Cortex of kidney (tissue), 1 donor: Measurements from ENCODE around the gene UVSSA.
"Not testable (repeated sequence)": the region's sequence is repeated elsewhere in the genome, so short reads cannot be mapped to it uniquely, and the experiment has no call there.

Source experiments
- DNase-seq: peaks from one replicate; lab custom pipeline; 2025; lab: John Stamatoyannopoulos, UW

Gene UVSSA

DNA sequence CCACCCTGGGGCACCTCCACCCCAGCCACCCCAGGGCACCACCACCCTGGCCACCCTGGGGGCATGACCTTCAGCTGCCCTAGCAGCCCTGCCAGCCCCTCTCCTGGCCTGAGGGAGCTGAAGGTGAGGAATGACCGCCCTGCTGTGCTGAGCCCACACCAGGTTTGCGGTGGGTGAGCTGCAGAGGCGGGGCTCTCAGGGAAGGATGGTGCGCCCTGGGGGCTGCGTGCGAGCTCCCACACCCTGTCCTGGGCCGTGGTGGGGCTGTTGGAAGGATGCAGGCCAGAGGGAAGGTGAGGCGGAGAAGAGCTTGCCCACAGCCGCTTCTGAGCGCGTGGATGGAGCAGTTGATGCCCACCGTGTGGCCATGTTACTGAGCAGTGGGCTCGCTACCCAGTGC, 17.7 kb downstream of the UVSSA start:
- DNase-seq = no peak

DNA sequence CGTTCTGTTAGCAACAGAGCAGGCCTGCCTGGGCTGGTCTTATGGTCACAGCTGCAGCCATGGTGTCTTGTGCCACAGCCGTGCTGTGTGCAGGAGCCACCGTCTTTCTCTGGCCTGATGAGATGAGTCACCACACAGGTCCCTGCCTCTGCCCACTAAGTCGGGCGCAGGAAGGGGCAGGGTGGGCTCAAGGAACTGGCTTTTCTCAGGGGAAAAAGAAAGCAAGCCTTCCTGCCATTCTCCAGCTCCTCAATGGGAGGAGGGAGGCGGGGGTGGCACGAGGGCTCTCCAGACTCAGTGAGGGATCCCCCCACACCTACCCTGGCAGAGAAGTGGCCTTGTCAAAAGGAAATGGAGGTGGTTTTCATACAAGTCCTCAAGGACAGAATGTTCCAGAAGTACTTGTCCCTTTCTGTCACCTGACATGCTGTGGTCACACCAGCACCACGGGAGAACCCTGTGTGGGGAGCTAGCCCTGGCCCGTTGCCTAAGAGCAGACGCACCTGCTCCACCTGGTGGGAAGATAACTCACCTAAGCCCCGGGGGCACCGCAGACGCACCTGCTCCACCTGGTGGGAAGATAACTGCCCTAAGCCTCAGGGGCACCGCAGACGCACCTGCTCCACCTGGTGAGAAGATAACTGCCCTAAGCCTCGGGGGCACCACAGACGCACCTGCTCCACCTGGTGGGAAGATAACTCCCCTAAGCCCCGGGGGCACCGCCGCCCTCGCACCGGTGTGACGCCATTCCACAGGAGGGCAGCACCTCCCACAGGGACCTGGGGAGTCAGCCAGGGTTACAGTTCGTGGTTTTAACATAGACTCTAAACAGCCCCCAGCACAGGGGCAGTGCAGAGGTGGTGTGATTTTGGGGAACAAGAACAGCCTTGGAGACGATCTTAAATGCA, 18.5 kb downstream of the UVSSA start:
- no peak for DNase-seq

DNA sequence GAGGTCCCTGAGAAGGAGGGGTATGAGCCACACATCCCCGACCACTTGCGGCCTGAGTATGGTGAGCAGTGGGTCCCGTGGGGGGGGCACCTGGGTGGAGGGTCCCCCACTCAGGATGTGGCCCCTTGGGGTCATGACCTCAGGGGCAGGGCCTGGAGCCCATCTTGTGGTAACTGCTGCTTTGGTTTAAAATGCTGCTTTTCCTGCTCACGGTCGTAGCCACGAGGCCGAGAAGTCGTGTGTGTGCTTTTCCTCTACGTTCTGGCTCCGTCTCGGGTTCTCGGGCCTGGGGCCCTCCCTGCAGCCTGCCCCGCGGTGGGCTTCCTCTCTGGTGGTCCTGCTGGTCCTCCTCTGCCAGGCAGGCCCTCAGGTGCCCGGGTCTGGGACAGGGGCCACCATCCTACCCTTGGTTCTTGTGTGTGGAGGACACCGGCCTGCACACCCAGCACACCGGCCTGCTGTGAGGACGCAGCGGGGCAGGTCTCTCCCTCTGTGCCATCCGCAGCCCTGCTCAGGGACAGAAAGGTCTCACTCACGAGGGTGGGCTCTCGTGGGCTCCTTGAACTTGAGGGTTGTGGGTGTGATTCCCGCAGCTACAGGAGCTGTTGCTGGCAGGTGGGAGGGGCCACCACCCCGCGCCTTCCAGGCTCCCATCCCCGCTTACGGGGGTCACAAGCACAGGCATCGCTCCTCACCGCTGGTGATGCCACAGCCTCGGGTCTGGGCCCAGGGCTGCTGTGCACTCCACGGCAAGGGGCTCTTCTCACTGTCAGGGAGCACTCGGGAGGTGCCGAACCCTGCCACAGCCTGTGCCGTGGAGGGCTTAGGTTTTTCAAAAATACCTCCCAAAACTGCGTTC, 19.6 kb downstream of the UVSSA start:
- no peak for DNase-seq

DNA sequence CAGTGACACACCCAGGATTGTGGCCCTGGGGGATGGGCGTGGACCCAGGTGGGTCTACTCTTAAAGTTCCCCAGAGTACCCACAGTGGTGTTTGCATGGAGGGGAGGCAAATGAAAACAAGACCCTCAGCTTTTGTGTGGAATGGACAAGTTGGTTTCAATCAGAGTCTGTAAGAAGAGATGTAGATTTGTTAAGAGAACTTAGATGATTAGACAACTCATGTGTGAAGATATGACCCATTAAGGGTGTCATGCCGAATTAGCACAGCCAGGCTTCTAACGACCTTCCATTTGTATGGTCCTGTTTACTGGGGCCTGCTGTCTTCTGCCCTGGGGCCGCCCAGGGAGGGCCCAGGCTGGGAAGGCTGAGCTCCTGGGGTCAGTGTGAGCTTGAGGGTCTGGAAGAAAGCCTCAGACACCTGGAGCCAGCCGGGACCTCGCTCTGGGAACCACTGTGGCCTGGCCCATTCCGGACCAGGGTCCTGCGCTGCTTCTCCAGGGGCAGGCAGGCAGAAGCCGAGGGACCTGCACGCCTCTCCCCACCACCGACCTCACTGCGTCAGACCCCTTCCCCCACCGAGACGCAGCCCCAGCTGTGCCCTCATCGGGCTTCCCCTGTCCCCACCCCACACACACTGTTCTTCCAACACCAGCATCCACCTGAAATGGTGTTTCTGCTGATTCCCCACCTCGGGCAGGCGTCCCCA, 20.4 kb downstream of the UVSSA start:
- no peak for DNase-seq

DNA sequence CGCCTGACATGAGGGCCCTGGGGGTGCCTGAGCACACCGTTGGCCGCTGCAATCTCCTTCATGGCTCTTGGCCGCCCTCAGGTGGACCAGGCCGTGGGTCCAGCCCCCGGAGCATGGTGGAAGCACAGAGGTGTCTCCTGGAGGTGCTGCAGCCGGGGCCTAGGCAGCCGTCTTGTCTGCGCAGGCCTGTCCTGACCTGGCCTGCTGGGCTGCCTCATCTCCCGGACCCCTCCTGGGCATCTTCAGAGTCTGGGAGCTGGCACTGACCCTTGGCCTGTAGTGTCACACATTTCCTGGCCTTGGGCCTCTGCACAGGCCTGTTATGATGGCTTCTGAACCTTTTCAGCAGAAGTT, 20.9 kb downstream of the UVSSA start:
- no peak for DNase-seq

DNA sequence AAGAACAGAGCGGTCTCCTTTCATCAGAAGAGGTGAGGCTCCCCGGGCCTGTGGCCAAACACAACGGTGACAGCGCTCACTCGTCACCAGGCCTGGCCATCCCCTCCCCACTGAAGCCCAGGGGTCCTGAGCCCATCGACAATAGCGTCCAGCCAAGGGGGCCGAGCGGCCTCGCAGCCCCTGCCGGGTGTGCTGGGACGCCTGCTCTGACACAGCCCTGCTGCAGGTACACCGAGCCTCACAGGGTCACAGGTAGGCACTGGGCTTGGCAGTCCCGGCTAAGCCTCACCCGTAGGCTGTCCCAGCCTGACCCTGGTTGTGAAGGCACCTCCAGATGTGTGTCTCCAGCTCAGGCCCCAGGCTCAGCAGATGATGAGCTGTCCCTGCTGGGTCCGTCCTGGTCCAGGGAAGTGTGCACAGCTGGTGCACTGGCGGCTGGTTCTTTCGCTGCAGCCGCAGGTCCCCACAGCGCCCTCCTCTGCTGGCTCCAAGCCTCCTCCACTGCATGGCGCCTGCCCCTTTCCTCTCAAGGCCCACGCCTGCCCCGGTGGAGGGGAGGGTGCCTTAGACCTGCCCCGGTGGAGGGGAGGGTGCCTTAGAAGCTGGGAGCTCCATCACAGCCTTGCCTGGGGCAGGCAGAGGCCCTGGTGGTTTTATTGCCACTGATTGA, 21.5 kb downstream of the UVSSA start:
- no peak for DNase-seq

DNA sequence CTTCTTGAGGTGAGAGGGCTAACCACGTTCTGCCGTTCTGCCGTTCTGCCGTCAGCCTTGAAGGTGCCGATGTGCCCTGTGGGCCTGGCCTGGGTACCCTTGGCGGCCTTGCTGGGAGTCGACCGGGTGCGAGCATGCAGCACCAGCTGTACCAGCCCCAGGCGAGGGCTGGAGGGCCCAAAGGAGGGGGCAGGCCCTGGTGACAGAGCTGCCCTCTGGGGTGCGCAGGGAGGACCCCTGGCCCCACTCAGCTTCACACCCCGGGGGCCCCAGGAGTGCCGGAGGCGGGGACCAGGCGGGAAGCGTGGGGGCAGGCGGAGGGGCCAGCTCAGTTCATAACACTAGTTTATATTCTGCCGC, 22.1 kb downstream of the UVSSA start:
- no peak for DNase-seq

DNA sequence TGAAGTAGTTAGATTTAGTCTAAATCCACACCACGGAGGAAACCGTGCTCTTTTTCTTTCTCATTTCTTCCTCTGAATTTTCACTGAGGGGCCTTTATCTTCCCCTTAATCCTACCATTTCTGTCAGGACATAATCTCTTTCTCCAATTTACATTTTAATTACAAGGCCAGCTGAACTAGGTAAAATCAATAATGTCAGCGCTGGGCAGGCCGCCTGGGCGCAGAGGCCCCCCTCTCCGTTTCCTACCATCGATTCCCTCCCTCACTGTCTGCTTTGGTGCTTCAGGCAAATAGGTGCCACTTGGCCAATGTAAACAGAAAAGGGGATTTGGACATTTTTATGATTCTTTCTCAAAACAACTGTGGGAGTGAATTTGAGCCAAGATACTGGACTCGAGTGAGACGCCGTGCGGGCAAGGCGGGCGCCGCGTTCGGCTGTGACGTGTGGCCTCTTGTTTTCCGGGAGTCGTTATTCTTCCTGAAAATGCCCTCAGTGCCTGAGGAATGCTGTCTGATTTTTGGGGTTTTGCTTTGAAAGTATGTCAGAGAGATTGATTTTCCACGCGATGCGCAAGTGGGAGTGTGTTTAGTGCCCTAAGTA, 22.6 kb downstream of the UVSSA start:
- no peak for DNase-seq

DNA sequence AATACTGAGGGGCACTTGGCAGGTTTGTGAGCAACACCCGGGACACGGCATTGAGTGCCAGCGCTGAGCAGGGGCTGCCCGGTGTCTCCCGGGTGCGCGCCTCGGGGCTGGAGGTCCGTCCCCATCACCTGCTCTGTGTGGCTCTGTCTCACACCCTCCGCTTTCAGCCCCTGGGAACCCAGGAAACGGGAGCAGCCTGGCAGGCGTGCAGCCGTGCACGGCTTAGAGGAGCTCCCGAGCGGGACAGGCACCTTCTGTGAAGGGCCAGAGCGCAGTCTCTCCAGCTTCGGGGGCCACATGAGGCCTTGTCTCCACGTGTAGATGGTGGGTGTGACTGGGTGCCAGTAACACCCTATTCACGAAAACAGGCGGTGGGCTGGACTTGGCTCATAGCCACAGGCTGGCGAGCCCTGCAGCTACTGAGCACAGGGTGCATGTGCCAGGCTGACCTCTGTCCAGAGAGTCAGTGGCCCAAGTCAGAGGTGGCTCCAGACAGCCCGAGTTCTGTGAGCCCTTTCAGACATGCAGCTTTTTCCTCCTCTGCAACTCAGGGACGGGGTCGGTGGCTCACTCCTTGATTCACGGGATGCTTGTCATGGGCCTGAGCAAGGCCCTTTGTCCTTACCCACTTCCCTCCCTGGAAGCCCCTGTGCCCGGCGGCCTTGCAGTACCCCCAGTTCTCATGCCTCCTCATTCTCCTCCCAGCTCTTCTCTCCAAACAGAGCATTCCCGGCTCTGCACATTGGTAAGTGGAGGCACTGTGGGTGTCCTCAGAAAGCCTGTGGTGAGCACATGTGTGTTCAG, 23.5 kb downstream of the UVSSA start:
- no peak for DNase-seq

DNA sequence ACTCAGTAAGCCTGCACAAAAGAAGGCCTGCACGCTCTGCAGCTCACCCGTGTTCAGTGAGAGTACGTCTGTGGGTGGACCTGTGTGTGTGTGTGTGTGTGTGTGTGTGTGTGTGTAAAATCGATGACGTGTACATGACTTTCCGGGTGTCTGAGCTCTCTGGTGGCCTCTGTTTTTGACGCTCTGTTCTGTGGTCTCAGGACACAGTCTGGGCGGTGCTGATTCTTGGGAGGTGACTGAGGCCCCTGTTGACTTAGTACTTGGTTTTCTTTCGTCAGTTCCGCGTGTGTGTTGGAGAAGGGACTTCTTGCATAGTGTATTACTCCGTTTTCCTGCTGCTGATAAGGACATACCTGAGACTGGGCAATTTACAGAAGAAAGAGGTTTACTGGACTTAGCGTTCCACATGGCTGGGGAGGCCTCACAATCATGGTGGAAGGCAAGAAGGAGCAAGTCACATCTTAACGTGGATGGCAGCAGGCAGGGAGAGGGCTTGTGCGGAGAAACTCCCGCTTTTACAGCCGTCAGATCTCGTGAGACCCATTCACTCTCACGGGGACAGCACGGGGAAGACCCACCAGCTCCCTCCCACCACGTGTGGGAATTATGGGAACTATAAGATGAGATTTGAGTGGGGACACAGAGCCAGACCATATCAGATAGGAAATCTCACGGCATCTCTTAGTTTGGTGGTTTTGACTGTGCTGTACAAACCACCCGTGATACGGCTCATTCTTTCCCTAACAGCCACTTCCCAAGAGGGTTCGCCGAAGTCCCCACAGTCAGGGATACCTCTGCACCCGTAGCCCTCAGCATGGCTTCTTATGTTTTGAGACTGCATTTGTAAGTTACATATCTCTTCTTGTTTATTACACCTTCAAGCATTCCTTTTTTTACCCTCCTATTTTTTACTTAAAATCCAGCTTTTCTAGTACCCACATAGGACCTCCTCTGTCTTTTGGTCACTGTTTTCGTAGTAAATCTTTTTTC, 24.5 kb downstream of the UVSSA start:
- no peak for DNase-seq

DNA sequence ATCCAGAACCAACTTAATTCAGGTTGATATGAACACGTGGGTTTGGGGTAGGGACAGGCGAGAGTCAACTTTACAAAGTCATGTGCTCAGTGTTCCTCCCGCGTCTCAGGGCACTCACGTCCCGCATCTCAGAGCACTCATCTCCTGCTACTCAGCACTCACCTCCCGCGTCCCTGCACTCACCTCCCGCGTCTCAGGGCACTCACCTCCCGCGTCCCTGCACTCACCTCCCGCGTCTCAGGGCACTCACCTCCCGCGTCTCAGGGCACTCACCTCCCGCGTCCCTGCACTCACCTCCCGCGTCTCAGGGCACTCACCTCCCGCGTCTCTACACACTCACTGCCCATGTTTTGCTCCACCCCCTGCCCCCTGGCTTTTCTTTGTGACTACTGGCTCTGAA, 25.6 kb downstream of the UVSSA start:
- not testable (repeated sequence) for DNase-seq

DNA sequence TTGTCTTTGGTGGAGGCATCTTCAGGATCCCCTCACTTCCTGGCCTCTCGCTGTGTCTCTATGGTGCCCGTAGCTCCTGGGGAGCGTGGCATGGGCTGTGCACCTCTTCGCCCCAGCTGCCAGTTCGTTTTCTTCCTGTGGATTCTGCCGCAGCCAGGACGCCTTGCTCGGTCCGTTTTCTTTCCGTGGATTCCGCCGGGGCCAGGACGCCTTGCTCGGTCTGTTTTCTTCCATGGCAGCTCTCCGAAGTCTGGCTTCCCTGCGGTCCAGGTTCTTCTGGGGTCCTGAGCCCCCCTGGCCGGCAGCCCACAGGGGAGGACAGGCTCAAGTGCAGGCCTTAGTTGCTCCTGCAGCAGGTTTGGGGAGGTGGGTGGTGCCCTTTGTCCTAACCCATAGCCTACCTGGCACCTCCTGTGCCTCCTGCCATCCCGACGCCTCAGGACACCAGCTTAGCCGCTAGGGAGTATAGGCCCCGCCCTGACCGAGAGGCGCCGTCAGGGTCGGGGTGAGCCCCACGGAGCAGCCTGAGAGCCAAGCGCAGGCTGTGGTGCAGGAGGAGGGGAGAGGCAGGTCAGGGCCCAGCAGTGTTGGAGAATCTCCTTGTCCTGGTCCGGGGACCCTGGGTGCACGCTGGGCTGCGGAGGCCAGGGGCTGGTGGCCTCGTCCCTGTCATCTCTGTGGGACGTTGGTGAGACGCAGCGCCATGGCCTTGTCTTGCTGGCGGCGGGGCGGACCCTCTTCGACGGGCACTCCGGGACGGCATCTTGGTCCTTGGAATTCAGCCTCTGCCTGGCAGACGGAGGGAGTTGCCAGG, 27.1 kb downstream of the UVSSA start:
- no peak for DNase-seq

DNA sequence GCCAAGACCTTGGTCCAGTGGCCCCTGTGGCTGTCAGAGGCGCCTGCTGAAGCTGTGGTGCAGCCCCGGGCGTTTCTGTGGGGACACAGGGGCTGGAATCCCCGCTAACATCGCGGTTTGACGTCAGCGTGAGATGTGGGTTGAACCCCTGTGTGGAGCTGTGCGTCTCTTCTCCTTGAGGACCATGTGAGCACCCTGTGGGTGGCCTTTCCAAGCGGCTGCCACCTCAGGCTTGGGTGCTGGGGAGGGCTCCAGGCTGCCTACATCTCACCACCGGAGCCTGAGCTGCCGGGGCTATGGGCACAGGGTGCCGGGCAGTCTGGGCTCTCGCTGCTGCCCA, 27.7 kb downstream of the UVSSA start:
- DNase-seq = no peak

DNA sequence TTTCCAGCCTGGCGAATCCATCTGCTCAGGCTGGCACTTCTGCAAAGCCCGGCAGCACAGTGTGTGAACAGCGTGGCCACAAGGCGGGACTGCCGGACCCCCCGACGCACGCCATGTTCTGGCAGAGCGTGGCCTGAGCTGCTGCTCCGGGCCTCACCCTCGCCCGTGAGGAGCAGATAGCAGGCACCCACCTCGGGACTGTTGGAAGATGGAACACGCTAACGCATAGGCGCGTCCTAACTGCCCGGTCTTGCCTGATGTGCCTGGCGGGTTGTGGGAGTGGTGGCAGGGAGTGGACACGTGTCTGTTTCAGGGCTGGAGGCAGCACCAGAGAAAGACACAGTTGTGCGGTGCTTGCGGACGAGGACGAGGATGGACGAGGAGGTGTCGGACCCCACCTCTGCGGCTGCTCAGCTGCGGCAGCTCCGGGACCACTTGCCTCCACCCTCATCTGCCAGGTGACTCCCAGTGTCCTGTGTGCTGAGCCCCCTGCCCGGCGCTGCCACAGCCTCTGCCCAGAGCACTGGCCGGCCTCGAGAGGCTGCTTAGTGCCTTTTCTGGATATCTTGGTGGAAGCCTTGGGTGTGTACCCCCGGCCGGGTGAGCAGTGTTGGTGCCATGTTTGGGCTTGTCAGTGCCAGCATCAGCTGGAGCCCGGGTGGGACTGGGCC, 28.2 kb downstream of the UVSSA start:
- DNase-seq = no peak

DNA sequence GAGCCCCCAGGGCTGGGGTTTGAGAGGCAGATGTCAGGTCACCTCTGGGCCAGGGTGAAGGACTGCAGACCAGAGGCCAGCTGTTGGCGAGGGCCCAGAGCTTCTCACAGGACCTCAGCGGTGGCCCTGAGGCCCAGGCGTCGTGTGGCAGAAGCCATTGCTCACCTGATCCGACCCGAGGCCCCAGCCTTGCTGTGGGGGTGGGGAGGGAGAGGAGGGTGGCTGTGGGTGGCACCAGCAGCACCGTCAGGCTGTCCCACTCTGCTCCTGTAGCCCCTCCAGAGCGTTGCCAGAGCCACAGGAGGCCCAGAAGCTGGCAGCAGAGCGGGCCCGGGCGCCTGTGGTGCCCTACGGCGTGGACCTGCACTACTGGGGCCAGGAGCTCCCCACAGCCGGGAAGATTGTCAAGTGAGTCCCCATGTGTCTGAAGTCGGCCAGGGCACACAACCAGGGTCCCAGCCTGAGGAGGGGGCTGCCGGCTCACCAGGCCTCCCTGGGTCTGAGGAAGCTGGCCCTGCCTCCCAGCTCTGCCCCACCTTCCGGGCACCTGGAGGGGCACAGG, 28.8 kb downstream of the UVSSA start:
- DNase-seq = no peak

DNA sequence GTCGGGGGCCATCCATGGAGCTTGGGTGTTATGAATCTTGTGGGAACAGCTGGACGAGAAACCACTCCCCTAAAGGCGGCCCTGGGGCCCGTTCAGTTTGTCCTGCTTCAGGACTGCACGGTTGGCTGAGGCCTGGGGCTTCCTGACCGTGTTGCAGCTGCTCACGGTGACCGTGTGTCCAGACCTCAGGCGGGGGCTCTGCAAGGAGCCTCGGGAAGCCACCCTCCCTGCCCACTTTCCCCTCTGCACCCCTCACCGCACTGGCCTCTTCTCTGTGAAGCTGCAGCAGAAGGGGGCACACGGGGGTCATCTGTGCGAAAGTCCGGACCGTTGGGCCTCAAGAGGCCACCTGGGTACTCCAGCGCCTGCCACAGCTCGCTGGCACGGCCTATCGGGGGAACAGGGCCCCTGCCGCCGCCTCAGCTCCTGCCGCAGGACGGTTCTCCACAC, 29.4 kb downstream of the UVSSA start:
- no peak for DNase-seq

DNA sequence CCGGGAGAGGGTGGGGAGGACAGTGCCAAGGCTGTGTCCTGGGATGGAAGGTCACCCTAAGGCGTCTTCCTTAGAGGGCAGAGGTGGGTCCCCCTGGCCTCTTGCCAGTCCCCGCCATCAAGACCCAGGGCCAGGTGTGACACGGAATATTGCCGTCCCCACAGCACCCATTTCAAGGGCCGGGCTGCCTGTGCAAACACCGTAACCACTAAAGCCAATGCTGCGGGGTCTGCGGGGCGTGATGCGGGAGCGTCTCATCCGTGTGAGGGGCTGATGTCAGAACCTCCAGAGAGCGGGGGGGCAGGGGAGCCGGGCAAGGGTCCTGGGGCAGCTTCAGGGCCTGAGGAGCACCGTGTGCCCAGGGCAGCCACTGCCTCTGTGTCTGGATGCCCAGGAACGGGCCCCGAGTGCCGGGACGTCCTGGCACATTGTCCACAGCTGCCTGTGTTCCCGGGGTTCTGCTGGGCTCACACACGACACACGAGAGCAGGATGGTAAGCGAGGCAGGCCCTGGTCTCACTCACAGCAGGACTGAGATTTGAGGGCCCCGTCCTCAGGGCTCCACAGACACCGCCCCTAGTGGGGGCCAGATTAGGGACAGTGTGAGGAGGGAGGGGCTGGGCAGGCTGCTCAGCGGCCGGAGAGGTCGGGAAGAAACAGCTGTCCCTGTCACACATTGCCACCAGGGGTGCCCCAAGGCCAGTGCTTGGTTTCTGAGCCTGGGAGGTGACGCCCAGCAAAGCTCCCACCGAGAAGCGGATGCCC, 30.0 kb downstream of the UVSSA start:
- DNase-seq = no peak
